Fibroblast of gingiva (primary cell): ENCODE data around the gene SSBP3.

ENCODE experiments used
- DNase-seq: peaks from one replicate; pipeline ENCODE4 v3.0.0-alpha.2; 2011; ENCODE audit warnings: low read depth

The SSBP3 gene

GRCh38 chr1:54329312-54330003 is 76.7 kb downstream of the SSBP3 start:
- DNase-seq, result no peak

- no peak for DNase-seq
Observed at GRCh38 chr1:54328066-54328636, 78.0 kb downstream of the SSBP3 start.

DNA sequence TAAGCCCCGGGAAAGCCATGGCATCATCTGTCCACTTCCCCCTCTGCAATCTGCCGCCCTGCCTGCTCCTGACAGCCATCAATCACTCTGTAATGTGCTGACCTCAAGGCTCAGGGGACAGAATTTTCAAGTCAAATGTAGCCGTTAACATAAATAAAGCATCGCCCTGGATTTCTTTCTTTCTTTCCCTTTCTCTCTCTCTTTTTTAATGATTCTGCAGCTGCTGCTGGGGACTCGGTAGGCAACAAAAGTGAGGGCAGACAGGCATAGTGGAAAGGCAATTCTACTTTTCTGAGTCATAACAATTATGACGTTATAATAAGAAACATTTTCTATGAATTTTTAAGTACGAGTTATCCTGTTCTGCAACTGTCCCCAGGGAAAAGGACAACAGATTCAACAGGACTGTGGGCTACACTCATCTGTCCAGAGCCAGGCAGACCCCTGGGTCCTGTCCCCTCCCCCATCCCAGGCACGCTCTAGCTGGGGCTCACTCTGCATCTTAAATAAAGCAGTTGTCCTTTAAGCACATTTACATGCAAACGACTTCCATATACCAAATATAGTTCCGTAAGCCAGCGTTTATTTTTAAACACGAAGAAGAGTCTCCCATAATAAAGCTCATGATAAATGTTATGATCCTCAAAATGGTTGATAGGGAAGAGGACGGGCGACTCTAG is 78.7 kb downstream of the SSBP3 start:
- DNase-seq, result peak; percentile 43

DNA sequence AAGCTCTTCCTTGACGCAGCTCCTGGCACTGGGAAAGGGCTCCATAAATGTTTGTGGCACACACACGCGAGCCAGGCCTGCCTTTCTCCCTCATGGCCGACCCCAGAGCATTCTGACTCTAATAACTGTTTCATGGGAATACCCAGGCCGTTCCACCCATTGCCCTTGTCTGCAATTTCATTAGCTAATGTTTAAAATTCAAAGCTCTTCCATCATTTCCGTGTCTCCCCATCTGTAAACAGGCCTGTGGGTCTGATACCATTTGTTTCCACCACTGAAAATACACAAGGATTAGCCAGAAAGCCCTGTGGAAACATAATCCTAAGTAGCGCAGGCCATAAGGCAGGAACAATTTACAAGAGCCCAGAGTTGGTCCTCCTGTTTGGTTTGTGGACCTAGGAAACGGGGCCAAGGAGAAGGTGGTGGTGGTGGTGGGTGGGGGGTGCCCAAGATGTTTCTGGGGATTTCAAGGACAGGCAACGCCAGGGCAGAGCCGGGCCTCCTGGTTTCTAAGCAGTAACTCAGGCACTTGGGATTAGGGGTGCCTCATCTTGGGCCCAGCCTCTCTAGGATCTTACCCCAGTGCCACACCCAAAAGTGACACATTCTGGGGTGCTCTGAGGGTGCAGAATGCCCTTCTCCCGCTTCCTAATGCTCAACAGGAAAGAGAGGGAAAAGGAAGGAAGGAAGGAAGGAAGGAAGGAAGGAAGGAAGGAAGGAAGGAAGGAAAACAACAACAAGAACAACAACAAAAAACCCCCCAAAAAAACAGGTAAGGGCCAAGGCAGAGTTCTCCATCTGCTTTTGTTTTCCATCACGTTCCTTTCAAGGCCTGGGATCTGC is 79.4 kb downstream of the SSBP3 start:
- no peak for DNase-seq

DNA sequence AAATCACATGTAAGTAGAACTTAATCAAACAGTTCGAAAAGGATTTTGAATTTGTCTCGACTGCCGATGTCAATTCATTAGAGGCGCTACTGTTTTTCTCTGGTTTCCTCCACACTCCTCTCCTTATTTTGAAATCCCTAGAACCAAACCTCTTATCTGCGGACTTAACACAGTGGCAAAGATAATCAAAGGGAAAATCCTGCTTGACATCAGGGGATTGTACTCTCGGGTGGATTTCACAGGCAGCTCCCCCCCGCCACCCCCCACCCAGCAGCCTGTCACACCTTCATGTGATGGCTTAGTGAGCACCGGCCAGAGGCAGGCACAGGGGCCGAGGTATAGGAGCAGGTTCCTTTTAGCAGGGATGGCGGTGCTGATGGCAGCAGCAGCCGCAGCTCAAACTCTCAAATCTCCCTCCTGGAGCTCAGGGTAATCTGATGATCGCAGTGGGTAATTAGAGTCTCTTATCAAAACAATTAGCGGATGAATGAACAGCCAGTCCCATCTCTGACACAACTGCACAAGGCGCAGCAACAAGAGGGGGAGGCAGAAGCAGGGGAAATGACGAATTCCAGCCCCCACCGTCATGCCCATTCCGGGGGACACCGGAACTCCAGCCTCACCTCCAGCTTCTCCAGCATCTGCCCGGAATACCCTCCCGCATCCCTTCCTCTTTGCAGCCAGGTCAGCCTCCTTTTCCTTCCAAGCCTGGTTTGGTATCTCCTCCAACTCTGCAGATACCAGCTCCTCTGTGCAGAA is 80.3 kb downstream of the SSBP3 start:
- no peak for DNase-seq

- peak; percentile 13 for DNase-seq
Observed at GRCh38 chr1:54325284-54325683, 80.9 kb downstream of the SSBP3 start.

GRCh38 chr1:54324251-54325140 is 81.7 kb downstream of the SSBP3 start:
- no peak for DNase-seq

DNA sequence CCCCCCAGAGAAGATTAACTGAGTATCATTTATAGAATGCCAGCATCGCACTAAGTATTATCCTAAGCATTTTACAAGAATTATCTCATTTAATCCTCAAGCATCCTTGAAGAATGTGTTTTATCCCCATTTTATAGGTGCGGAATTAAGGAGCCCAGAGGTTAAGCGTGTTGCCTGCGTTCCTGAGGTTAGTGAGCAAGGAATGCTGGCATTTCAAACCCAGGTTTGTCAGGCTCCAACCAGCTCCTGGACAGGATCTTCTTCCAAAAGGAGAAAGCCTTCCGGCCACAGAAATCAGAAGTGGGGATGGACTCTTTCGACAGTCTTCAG is 82.3 kb downstream of the SSBP3 start:
- DNase-seq, result no peak

DNA sequence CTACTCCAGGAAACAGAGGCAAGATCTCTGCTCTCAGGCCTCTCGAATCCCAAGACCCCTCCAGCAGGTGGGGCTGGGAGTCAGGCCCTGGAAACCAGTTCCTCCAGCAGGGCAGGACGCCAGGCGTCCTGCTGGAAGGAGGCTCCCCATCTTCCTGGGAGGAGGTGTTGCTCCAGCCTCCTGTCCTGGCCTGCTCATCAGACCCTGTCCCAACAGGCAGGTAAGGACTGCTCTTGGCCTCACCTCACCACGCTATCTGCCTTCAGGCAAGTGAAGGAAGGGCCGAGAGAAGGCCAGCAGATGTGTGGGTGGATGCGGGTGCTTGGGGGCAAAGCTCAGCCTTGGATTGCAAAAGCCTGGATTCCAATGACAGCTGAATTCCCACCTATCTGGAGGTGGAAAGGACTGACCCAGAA is 82.9 kb downstream of the SSBP3 start:
- no peak for DNase-seq

DNA sequence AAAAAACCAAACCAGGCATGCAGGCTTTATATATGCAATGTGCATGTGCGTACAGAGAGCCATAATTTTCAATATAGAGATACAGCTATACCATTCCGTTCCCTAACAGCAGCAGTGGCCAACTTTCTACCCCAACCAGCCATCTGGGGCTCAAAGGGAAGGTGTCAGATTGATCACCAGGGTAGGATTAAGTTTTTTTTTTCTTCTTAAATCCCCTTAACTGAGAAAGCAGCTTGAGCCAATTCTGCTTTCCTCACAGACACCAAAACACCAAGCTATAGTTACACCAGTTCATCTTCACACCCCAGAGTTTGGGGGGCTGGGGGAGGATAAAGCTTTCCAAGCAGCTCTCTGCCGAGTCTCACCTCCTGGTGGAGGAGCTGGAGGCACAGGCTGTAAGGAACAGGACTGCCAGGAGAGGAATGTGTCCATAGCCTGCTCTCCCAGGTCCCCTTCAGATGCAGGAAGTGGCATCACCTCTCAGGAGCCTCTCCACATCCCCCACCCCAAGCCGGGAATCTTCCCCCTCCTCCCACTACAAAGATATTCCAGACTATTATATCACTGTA is 87.9 kb downstream of the SSBP3 start:
- no peak for DNase-seq

DNA sequence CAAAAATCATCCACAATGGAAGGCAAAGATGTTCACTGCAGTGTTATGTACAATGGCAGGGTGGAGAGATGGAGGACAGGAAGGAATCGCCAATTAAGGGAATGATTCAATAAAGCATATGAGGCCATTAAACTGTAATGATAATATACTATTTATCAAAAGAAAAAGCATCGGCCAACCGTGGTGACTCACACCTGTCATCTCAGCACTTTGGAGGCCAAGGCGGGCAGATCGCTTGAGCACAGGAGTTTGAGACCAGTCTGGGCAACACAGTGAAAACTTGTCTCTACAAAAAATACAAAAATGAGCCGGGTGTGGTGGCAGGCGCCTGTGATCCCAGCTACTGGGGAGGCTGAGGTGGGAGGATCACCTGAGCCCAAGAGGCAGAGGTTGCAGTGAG is 89.1 kb downstream of the SSBP3 start:
- no peak for DNase-seq

GRCh38 chr1:54315099-54315498 is 91.1 kb downstream of the SSBP3 start:
- DNase-seq, result no peak

GRCh38 chr1:54314696-54315095 is 91.5 kb downstream of the SSBP3 start:
- DNase-seq, result no peak

- peak; percentile 51 for DNase-seq
Observed at GRCh38 chr1:54312796-54313316, 93.3 kb downstream of the SSBP3 start.

GRCh38 chr1:54311506-54311905 is 94.7 kb downstream of the SSBP3 start:
- DNase-seq, result no peak

DNA sequence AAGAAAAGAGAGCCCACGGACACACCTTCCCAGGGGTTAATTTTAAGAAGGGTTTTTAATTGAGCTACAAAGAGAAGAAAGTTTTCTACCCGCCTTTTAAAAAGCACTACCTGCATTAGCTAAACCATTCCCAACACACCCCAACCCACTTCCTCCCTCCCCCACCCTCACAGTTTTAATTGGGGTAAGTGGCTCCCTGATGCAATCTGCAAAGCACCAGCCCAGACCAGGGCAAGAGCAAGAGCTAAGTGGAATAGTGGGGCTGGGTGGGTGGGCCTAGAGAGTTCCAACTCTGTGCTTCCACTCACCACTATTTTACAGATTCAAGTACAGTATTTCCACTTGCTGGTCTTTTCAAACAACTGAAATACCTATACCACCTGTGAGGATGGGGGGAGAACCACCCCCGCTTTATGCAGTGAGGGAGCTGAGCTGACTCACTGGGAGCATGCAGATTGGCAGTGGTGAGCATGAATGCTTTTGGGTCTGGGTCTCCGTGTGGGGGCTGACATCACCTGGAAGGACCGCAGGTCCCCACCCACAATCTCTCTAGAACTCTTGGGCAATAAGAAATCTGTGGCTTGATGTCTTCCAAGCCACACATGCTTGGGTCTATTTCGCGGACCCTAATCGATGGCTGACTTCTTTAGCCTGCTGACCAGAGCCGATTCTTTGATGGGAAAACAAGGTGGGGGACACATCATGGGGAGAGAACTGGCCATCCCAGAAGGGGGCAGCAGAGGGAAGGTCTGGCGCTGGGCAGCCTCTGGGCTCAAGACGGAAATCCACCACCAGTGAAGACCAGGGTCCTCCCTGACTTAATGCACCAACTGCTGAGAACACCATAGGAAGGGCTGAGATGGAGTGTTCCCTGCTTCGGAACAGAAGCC is 95.5 kb downstream of the SSBP3 start:
- no peak for DNase-seq

DNA sequence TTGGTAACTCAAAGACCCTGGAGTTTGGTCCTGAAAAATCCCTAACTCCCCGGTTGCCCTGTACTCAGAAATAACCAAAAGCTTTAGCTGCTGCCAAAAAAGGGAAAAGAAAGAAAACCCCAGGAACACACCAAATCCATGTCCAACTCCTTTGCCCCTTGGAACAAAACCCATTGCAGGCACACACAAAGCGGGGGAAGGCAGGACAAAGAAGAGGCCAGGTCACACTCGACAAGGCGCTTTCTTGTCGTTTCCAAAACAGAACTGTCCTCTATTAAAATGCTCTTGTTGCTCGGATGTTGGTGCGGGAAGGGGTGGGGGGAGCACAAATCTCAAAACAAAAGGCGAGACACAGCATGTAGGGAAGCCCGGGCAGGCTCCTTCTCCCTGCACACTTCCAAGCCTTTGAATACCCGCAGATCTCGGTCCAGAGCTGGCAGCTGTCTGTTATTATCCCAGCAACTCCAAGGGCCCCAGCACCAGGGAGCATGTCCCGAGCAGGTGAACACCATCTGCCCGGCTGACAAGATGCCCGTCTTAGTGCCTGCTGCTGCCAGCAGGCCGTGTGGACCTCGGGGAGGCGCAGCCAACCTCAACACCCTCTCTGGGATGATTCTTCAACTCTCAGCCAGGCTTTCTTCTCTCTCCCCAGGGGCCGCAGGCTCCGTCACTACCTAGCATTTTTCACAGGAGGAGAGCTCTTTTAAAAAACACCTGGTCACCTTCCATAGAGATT is 96.4 kb downstream of the SSBP3 start:
- DNase-seq, result no peak

DNA sequence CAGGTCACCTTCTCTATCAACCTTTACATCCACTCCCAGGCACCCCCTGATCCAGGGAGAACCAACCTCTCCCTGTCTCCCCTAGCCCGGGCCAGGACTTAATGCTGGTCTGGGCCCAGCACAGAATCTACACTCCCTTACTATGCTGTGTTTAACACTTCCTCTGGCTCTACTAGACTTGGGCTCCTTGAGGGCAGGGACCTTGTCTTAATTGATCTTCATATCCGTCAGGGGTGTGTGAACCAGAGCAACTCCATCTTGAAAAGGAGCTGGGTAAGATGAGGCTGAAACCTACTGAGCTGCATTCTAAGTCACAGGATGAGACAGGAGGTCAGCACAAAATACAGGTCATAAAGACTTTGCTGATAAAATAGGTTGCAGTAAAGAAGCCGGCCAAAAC is 98.9 kb downstream of the SSBP3 start:
- no peak for DNase-seq
